ENCODE data around the gene LRRC23. TPM values are rescaled to one million over a fixed set of nuclear protein-coding genes. Genes with fewer than 3 reads are reported as not detected.

LRRC23 gene
- total and polyA plus RNA-seq, 2 of the 13 experiments (the other 11 are each of a cell fraction or from before 2014, with no cell fraction given), result 6.0 to 7.8 TPM

- TF ChIP-seq ZNF512B (CRISPR knock-in tag; IDR thresholded peaks at IDR 0.05; ENCODE audit: borderline replicate concordance) (no peak), TFDP1 (CRISPR knock-in tag; IDR thresholded peaks at IDR 0.05; ENCODE audit: borderline replicate concordance) (peak; percentile 48; the same call in 1 of the 2 replicates), TRIM22 (IDR thresholded peaks at IDR 0.05) (no peak), KLF9 (CRISPR knock-in tag; IDR thresholded peaks at IDR 0.05; ENCODE audit: low read depth) (no peak), ZNF142 (CRISPR knock-in tag; IDR thresholded peaks at IDR 0.05) (no peak), ZNF12 (CRISPR knock-in tag; IDR thresholded peaks at IDR 0.05) (no peak), HOXA3 (CRISPR knock-in tag; IDR thresholded peaks at IDR 0.05) (peak; percentile 5; the same call in 1 of the 2 replicates), MXD1 (CRISPR knock-in tag; IDR thresholded peaks at IDR 0.05) (no peak), ZBTB37 (CRISPR knock-in tag; IDR thresholded peaks at IDR 0.05) (no peak), MXD3 (CRISPR knock-in tag; IDR thresholded peaks at IDR 0.05) (no peak), ZFX (CRISPR knock-in tag; IDR thresholded peaks at IDR 0.05; ENCODE audit: low read depth) (peak; percentile 67), CEBPB (IDR thresholded peaks at IDR 0.05; ENCODE audit: borderline replicate concordance, low read depth, low read length) (no peak), ZNF569 (CRISPR knock-in tag; IDR thresholded peaks at IDR 0.05; ENCODE audit: borderline replicate concordance) (no peak), ZNF367 (CRISPR knock-in tag; IDR thresholded peaks at IDR 0.05; ENCODE audit: borderline replicate concordance) (no peak)
Measured at GRCh38 chr12:6961695-6962284, 57.2 kb downstream of the LRRC23 start (continued).
